Dedifferentiated amniotic fluid mesenchymal stem cell (primary cell): Measurements from ENCODE around the gene DENND1A.
"Not testable (repeated sequence)": the region's sequence is repeated elsewhere in the genome, so short reads cannot be mapped to it uniquely, and the experiment has no call there.

Experiments used
- DNase-seq: peaks from one replicate; pipeline ENCODE4 v3.0.0-alpha.2; 2016; ENCODE audit errors: extremely low spot score

The DENND1A gene

DNA sequence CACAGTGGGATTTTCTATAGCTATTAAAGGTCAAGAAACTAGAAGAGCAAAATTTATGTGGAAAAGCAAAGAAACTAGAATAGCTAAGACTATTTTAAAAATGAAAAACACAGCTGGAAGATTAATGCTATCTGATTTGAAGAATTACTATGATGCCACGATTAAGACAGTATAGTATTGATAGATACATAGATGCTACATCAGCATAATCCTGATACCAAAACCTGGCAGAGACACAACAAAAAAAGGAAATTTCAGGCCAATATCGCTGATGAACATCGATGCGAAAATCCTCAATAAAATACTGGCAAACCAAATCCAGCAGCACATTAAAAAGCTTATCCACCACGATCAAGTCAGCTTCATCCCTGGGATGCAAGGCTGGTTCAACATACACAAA, 201.4 kb downstream of the DENND1A start:
- not testable (repeated sequence) for DNase-seq

- no peak for DNase-seq
Measured at GRCh38 chr9:123727332-123727731, 202.6 kb downstream of the DENND1A start.

DNA sequence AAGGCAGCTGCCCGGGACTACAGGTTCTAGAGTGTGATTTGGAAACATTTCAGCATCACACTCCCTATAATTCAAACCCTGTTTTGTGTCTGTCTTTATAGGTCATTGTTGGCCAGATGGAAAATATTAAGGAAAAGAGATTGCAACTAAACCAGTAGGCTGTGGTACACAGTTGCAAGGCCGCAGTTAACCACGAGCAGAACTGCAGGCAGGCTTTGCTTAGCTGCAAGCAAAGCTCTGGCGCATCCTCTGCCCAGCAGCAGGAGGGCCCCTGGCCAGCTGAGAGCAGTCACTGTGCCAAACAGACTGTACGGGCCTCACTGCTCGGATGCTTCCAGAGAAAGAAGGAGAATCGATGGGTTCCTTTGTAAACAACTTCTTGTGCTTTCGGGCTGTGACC, 204.5 kb downstream of the DENND1A start:
- no peak for DNase-seq

DNA sequence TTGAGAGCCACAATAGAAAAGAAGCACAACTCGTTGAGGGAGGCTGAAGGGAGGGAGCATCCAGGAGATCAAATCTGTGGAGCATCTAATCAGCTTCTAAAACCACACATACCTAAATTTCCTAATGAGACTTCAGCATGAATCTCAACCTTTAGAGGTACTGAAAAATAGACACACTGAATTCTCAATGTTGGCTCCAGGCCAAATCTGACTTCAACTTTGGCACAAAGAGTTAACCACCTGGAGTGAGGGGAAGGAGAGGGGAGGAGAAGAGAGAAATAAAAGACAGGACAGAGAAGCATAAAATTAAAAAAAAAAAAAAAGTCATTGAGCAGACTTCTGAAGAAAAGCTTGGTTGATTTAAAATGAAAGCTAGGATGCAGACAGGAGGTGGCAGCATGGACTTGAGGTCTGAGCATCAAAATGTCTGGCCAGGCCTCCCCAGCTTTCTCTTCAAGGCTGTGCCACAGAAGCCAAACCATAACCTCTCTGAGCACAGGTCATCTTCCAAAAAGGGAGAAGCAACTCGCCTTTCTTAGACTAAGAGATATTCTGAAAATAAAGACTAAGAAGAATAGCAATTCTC, 205.6 kb downstream of the DENND1A start:
- no peak for DNase-seq

DNA sequence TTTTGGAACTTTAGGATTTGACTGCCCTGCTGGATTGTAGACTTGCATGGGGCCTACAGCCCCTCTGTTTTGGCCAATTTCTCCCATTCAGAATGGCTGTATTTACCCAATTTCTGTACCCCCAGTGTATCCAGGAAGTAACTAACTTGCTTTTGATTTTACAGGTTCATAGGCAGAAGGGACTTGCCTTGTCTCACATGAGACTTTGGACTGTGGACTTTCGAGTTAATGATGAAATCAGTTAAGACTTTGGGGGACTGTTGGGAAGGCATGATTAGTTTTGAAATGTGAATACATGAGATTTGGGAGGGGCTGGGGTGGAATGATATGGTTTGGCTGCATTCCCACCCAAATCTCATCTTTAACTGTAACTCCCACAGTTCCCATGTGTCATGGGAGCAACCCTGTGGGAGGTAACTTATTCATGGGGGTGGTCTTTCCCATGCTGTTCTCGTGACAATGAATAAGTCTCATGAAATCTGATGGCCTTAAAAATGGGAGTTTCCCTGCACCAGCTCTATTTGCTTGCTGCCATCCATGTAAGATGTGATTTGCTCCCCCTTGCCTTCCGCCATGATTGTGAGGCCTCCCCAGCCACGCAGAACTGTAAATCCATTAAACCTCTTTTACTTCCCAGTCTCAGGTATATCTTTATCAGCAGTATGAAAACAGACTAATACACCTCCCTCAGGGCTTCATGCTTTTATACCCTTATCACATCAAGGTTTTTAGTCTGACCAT, 206.6 kb downstream of the DENND1A start:
- no peak for DNase-seq

DNA sequence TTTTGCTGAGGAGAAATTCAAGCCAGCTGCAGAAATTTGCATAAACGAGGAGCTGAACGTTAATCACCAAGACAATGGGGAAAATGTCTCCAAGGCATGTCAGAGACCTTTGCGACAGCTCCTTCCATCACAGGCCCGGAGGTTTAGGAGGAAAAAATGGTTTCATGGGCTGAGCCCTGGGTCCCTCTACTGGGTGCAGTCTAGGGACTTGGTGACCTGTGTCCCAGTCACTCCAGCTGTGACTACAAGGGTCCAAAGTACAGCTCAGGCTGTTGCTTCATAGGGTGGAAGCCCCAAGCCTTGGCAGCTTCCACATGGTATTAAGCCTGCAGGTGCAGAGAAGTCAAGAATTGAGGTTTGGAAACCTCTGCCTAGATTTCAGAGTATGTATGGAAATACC, 207.5 kb downstream of the DENND1A start:
- no peak for DNase-seq

- no peak for DNase-seq
Measured at GRCh38 chr9:123718188-123718587, 211.7 kb downstream of the DENND1A start.

DNA sequence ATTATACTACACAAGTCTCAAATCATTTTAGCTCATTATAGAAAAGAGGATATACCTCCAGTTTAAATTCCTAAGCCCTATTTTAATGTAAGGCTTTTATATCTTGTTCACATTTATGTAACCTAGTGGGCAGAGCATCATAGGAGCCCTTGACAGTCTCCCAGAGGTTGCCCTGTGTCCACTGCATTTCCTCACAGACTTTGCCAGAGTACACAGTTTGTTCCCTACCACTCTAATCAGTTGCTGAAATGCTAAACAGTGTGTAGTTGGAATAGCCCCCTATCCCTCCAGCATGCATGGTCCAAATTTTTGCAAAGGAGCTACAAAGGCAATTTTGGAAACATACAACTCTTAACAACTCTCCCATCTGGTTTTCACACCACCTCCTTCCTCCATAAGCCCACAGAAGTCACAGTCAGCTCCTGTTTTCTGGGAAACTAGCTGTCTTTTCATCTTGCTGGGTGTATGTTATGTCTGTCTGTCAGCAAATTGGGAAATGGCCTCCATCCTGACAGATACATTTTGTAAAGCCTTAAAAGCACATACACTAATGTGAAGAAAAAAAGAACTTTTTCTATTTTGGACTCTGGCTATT, 212.2 kb downstream of the DENND1A start:
- no peak for DNase-seq

- DNase-seq, result no peak
Measured at GRCh38 chr9:123716339-123716945, 213.5 kb downstream of the DENND1A start.

DNA sequence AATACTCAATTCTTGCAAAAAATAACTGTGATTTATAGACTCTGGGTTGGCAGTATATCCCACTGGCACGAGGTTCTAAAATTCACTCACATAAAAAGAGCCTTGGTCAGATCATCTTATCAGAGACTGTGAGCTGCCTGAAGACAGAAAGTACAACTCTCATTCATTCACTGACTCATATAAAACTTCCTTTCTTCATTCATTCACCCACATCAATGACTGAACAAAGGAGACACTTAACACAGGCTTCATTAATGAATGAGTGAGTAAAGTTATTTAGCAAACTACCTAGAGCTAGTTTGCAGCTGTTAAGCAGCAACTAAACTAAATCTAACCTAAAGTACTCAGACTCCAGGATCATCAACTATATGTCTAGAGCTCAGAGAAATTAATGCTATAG, 214.7 kb downstream of the DENND1A start:
- DNase-seq, result no peak

GRCh38 chr9:123713282-123713681, 216.6 kb downstream of the DENND1A start:
- no peak for DNase-seq

- DNase-seq, result no peak
Measured at GRCh38 chr9:123712399-123712798, 217.5 kb downstream of the DENND1A start.

GRCh38 chr9:123710299-123710698, 219.6 kb downstream of the DENND1A start:
- peak; percentile 43 for DNase-seq

- DNase-seq, result no peak
Measured at GRCh38 chr9:123702483-123702882, 227.4 kb downstream of the DENND1A start.

- DNase-seq, result no peak
Measured at GRCh38 chr9:123697686-123698085, 232.2 kb downstream of the DENND1A start.

DNA sequence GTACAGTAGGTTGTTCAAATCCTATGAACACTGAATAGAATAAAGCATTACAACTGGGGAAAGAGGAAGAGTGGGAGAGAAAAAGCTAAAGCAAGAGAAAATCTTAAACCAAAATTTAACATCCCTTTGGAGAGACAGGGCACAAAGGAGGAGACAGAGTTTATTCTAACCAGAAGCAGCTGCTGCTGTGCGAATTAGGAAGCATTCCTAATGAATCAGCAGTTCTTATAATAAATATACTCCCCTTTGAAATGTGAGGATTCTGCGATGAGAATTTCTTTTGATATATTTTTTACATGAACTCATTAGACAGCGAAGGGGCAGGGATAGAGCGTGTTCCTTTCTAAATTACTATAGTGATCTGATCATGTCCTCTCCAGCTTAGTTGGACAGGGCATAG, 233.4 kb downstream of the DENND1A start:
- no peak for DNase-seq

GRCh38 chr9:123695386-123695785, 234.5 kb downstream of the DENND1A start:
- DNase-seq, result no peak

DNA sequence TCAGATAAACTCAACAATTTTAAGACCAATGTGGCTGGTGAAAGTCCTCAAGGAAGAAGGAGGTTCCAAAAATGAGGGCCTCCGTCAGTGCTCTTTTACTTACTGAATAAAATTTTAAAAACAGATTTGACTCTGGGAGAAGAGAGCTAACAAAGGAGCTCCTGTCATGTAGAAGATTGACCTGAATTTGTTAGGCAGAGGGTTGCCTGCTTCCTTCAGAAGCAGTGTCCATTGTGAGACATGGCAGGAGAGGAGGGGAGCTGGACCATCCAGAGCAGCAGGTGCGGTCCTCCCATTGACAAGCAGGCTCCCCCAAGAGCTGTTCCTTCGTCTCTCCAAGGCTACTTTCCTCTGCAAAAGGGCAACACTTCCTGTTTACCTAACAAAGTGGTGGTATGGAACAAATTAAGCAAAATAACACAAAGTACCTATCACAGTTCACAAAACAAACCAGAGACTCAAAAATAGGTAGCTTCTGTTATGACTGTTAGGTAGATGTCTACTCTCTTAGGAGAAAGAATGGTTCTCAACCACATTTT, 238.1 kb downstream of the DENND1A start:
- no peak for DNase-seq

- DNase-seq, result no peak
Measured at GRCh38 chr9:123689701-123690428, 240.1 kb downstream of the DENND1A start.

DNA sequence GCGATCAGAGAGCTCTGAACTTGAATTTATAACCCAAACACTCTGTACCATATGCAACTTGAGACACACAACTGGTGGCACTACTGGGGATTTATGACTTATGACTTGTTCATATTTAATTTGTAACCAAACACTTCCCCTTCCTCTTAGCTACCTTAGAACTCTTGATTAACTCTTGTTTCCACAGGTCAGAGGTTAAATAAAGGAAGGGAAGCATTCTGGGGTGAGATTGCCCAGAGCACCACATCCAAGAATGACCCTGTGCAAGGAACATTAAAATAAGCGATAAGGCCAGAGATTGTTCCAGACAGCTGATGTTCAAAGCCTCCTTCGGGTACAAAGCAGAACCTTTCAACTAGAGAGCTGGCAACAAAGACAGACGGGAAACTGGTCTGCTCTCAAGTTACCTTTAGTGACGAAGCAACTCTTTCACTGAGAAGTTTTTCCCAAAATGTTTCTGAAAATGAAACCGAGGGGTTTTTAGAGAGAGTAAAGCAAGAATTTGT, 242.6 kb downstream of the DENND1A start:
- DNase-seq, result no peak

DNA sequence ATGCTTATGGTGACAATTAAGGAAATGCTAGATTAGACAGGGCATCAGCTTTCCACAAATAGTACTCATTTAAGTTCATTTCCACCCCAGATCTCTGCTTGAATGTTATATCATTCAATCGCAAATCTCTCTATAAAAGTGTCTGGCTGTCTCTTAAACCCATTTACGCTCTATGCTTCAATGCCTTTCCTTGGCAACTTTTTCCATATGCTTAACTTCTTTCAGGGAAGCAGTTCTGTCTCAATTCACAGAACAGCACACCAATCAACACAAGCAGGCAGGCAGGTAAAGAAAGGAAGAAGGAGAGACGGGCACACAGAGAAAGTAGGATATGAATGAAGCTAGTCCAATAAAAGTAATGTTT, 243.1 kb downstream of the DENND1A start:
- DNase-seq, result no peak
